Mucosa of descending colon (tissue), 3 donors: Measurements from ENCODE around the gene TLL1. TPM values are rescaled to one million over a fixed set of nuclear protein-coding genes. Genes with fewer than 3 reads are reported as not detected.

Experiments used
- ATAC-seq: fragments of 200-7000 bp; cut with Tn5 transposase; one replicate; pipeline ENCODE4 v1.9.1; 2020; ENCODE audit warnings: mild to moderate bottlenecking, moderate library complexity
- DNase-seq, 3 donors: peaks; one replicate each; pipeline ENCODE4 v3.0.0-alpha.2; 2020
- H3K36me3 ChIP-seq: fragments of 200-600 bp; one replicate; pipeline ENCODE4 v1.8.0; 2021; ENCODE audit warnings: low read depth, mild to moderate bottlenecking
- H3K4me1 ChIP-seq: fragments of 200-600 bp; one replicate; pipeline ENCODE4 v1.8.0; 2021; ENCODE audit warnings: low read depth, mild to moderate bottlenecking
- H3K4me3 ChIP-seq: fragments of 200-600 bp; one replicate; pipeline ENCODE4 v1.8.0; 2021; ENCODE audit warnings: mild to moderate bottlenecking
- H3K9me3 ChIP-seq: fragments of 200-600 bp; one replicate; pipeline ENCODE4 v1.8.0; 2021; ENCODE audit warnings: mild to moderate bottlenecking
- CTCF ChIP-seq: fragments of 200-600 bp; IDR thresholded peaks from one replicate; pipeline ENCODE4 v1.8.0; 2022; ENCODE audit warnings: antibody characterized with exemption, mild to moderate bottlenecking
- intact Hi-C, 2 donors: fragments of 100-400 bp; cut with DNase I in 1 of 2; cut with micrococcal nuclease in 1 of 2; formaldehyde crosslinking; loops; one replicate each; pipeline versions ENCODE4 v1.11.0 to v1.11.1; 2022; cut with DNase I, micrococcal nuclease
- total RNA-seq, 3 donors: library from RNA; stranded (reverse); fragmentation: NEBNext Ultra II Directional in 2 of 3; extraction: Animal tissue kit (Norgen Biotek cat#: 25700) in 2 of 3; gene quantifications; one replicate each; pipeline versions ENCODE4 v1.2.1 to v1.2.4, GENCODE V29; 2021 to 2023
- donor health status: DM: no; HTN: no; CAD: no; lungs with moderate emphysema.
- donor health status: DM: no; HTN: no; CAD: no.
- donor health status: DM: no; HTN: yes; CAD: no.

TLL1 gene
- total RNA-seq, 3 donors from 2014 or later: 2.4 to 4.8 (median 2.5) TPM

- TF ChIP-seq CTCF: no peak
- no peaks in the 10 kb centered on the region for H3K9me3 ChIP-seq
- no peak for ATAC-seq
Measured at GRCh38 chr4:166134285-166134684, 261.2 kb downstream of the TLL1 start.

GRCh38 chr4:166140951-166141350 is 267.9 kb downstream of the TLL1 start:
- Histone ChIP-seq H3K4me3 (no peak overlapping the region), H3K9me3 (no peaks in the 10 kb centered on the region), H3K4me1 (no peaks in the 10 kb centered on the region), H3K36me3 (no peaks in the 10 kb centered on the region)
- ATAC-seq (no peak), DNase-seq (no peak)
- no peak for TF ChIP-seq CTCF
- intact Hi-C loops: no loop called here

More at GRCh38 chr4:166134285-166134684, 261.2 kb downstream of the TLL1 start:
- DNase-seq: no peak
- H3K4me1 ChIP-seq: no peaks in the 10 kb centered on the region
- H3K4me3 ChIP-seq: no peak overlapping the region
- no peaks in the 10 kb centered on the region for H3K36me3 ChIP-seq
- intact Hi-C loops: no loop called here

GRCh38 chr4:166143227-166143626 is 270.2 kb downstream of the TLL1 start:
- TF ChIP-seq CTCF: no peak
- Histone ChIP-seq H3K9me3 (no peaks in the 10 kb centered on the region), H3K4me1 (no peaks in the 10 kb centered on the region), H3K4me3 (no peak overlapping the region), H3K36me3 (no peaks in the 10 kb centered on the region)
- intact Hi-C loops: no loop called here
- DNase-seq: no peak
- no peak for ATAC-seq

GRCh38 chr4:166144607-166145006 is 271.6 kb downstream of the TLL1 start:
- ATAC-seq (no peak), DNase-seq (no peak)
- H3K36me3 ChIP-seq: no peaks in the 10 kb centered on the region
- H3K4me1 ChIP-seq: no peaks in the 10 kb centered on the region
- H3K9me3 ChIP-seq: no peaks in the 10 kb centered on the region
- H3K4me3 ChIP-seq: no peak overlapping the region
- intact Hi-C loops: no loop called here
- TF ChIP-seq CTCF: no peak

- no peak for DNase-seq
Measured at GRCh38 chr4:166146806-166147540, 273.9 kb downstream of the TLL1 start.

More at GRCh38 chr4:166146806-166147540, 273.9 kb downstream of the TLL1 start:
- Histone ChIP-seq H3K9me3 (no peaks in the 10 kb centered on the region), H3K4me3 (no peak overlapping the region), H3K4me1 (no peaks in the 10 kb centered on the region), H3K36me3 (no peaks in the 10 kb centered on the region)
- no peak for TF ChIP-seq CTCF
- no peak for ATAC-seq
- intact Hi-C loops: no loop called here
